C4-2B (cell line): Measurements from ENCODE around the gene SORCS2.

ENCODE experiments used
- H3K27ac ChIP-seq: fragments of 450-650 bp; 2 replicates; pipeline ENCODE4 v1.5.1; 2017
- ZFX ChIP-seq: fragments of 450-650 bp; IDR thresholded peaks from 2 replicates; pipeline ENCODE4 v1.6.1; 2017
- TF ChIP-seq, protein P1 (sequence below): fragments of 450-650 bp; conservative IDR thresholded peaks from 2 replicates; pipeline ENCODE4 v1.5.1; 2017; ENCODE audit warnings: mild to moderate bottlenecking

SORCS2 gene

DNA sequence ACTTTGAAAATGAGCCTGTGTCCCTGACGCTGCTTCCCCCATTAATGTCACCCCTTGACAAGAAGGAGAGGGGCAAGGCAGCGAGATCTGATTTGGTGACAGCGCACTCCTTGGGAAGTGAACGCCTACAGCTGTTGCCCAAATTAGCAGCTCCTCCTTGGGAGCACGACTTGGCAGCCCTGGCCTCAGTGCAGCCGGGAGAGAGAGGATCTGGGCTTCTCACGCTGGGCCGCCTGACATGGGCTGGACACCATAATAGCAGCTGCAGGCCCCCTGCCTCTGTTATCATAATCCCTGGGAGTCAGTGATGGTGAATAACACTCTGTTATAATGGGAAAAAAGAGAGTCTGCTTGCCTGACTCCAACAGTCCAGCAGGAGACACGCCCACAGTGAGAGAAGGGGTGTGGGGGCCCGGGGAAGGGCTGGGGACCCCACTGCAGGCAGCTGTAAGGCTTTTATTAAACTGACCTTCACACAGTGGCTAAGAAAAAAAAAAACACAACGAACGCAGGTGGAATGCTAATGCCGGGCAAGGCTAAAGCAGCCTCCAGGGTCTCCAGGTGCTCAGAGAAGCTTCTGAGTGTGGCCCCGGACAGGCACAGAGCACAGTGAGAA lies 169.1 kb downstream of the SORCS2 start:
- no peak for TF ChIP-seq ZFX
- TF ChIP-seq, protein P1, sequence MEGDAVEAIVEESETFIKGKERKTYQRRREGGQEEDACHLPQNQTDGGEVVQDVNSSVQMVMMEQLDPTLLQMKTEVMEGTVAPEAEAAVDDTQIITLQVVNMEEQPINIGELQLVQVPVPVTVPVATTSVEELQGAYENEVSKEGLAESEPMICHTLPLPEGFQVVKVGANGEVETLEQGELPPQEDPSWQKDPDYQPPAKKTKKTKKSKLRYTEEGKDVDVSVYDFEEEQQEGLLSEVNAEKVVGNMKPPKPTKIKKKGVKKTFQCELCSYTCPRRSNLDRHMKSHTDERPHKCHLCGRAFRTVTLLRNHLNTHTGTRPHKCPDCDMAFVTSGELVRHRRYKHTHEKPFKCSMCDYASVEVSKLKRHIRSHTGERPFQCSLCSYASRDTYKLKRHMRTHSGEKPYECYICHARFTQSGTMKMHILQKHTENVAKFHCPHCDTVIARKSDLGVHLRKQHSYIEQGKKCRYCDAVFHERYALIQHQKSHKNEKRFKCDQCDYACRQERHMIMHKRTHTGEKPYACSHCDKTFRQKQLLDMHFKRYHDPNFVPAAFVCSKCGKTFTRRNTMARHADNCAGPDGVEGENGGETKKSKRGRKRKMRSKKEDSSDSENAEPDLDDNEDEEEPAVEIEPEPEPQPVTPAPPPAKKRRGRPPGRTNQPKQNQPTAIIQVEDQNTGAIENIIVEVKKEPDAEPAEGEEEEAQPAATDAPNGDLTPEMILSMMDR = no peak
- no peak overlapping the region for H3K27ac ChIP-seq

DNA sequence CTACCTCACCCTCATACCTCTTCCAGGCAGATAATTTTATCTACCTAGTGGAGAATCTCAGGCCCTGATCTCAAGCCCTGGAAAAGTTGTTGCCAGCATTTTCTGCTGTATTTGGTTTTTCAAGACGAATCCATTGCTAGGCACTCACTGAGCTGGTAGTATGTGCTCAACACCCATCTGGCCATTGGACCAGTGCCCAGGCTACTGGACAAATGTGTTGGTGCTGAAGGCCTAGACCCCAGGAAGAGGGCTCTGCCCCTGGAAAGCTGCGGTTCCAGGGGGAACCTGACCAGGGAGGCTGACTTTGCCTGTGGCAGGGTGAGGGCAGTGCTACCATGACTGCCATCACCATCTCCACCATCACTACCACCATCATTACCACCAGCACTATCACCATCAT lies 170.0 kb downstream of the SORCS2 start:
- no peak for TF ChIP-seq ZFX
- TF ChIP-seq, protein P1 = no peak
- no peak overlapping the region for H3K27ac ChIP-seq

DNA sequence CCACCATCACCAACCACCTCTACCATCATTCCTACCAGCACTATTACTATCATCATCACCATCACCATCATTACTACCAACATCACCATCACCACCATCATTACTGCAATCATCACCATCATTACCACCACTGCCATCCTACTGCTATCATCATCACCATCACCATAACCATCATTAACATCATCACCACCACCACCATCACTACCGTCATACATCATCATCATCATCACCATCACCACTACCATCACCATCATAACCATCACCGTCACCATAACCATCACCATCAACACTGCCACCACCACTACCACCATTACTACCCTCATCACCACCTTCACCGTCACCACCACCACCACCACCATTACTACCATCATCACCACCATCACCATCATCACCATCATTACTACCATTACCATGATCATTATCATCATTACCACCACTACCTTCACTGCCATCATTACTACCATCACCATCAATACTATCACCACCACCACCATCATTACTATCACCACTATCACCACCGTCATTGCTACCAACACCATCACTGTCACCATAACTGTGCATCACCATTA lies 170.6 kb downstream of the SORCS2 start:
- TF ChIP-seq, protein P1 = no peak
- TF ChIP-seq ZFX = no peak
- H3K27ac ChIP-seq = no peak overlapping the region

DNA sequence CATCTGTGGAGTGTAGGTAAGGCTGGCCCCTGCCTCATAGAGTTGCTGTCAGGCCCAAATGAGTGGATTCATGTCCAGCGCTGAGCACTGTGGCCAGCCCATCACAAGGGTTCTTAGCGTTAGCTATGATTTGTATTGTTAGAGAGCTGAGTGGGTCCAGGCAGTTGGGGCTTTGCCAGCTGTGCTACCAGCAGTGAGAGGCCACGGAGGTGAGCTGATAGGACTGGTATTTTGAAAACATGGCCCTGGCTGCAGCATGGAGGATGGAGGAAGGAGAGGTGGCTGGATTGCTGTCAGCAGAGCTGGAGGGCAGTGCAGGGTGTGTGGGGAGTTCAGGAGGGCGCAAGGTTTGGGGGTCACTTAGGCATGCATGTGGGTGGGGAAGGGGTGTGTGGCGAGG lies 172.6 kb downstream of the SORCS2 start:
- TF ChIP-seq, protein P1 = no peak
- no peak for TF ChIP-seq ZFX

DNA sequence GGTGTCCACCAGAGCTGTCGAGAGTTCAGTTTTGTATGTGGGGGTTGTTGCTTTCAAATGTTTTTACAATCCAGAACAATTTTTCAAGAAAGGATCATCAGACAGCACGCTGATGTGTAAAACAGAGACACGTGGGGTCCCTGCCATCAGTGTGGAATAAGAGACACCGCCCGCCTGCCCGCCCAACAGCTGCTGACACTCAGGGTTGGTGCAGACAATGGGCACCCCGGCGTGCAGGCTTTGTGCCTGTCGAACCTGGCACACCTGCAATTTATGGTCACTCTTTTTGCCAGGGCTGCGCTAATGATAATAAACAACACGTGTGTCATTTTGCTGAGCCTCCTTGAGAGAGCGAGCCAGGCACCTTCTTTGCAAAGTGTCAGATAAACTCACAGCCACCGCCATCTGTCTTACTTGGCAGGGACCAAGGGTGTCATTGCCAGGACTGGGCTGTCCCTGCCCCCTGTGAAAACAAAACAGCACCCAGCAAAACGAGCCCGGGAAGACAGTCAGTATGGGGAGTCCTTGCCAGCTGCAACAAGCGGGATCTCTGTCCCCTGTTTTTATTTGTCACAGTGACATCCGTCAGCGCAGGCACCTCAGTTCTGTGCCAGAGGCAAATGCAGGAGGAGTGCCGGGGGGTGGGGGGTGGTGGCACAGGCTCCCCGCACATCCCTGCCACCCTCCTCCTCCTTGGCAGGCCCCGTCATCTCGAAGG lies 173.3 kb downstream of the SORCS2 start:
- H3K27ac ChIP-seq = 0 out of 2 replicates have a peak overlapping the region, but pooled peaks have one; percentile 2
- TF ChIP-seq, protein P1 = no peak
- no peak for TF ChIP-seq ZFX

More for the DNA sequence above, 172.6 kb downstream of the SORCS2 start:
- H3K27ac ChIP-seq = no peak overlapping the region

DNA sequence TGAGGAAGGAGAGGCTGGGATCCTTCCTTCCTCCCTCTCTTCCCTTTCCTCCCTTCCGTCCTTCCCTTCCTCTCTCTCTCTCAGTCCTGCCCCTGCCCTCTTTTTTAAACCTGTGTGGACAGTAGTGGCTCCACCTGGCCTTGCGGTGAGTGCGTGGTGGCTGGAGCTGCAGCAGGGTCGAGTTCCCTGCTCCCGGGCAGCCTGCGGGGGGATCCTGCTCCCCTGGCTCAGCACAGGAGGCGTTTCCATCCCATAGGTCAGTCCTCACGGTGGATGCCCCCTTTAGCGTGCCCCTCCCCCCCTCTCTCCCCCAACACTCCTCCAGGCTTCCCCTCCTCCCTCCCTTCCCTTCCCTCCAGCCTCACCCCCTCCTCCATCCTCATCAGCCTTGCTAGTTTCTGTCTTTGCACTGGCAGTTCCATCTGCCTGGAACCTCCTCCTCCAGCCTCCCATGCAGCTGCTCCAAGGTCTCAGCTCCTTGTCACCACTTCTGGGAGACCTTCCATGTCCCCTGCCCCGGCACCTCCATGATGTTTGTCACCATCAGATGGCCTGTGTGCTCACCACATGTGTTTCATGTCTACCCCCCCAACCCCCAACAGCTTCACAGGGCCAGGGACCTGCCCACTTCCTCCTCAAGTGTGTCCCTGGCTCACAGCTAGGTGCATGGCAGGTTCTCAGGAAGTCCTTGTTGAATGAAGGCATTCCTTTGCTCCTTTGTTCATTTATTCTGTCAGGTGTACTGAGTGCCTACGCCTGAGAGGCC lies 174.0 kb downstream of the SORCS2 start:
- no peak for TF ChIP-seq ZFX
- TF ChIP-seq, protein P1 = no peak
- 0 out of 2 replicates have a peak overlapping the region, but pooled peaks have one; percentile 2 for H3K27ac ChIP-seq

DNA sequence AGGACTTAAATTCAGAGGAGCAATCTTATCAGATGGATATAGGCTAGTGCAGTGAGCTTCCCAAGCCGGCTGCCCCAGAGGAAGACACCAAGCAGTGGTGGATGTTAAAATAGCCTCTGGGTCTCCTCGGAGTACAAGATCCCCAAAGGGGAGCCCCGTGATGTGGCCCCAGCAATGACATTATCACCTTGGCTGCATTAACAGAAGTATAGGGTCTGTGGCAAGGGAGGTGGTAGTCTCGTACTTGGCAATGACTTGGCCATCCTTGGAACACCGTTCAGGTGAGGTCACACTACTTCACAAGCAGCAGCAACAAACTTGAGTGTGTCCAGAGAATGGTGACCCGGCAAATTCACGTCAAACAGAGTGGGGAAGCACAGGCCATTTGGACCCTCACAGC lies 174.6 kb downstream of the SORCS2 start:
- TF ChIP-seq, protein P1 = no peak
- TF ChIP-seq ZFX = no peak
- H3K27ac ChIP-seq = no peak overlapping the region
